CD4-positive, alpha-beta T cell treated with Interleukin-21 for 1 hour (primary cell): ENCODE results near the gene GATA2.

ENCODE experiments used
- DNase-seq: peaks from one replicate; pipeline ENCODE4 v3.0.0-alpha.2; 2020

Gene GATA2

GRCh38 chr3:128487813-128488635 lies 5.0 kb downstream of the GATA2 start:
- no peak for DNase-seq

- no peak for DNase-seq
Observed at GRCh38 chr3:128487538-128487812, 5.5 kb downstream of the GATA2 start.

DNA sequence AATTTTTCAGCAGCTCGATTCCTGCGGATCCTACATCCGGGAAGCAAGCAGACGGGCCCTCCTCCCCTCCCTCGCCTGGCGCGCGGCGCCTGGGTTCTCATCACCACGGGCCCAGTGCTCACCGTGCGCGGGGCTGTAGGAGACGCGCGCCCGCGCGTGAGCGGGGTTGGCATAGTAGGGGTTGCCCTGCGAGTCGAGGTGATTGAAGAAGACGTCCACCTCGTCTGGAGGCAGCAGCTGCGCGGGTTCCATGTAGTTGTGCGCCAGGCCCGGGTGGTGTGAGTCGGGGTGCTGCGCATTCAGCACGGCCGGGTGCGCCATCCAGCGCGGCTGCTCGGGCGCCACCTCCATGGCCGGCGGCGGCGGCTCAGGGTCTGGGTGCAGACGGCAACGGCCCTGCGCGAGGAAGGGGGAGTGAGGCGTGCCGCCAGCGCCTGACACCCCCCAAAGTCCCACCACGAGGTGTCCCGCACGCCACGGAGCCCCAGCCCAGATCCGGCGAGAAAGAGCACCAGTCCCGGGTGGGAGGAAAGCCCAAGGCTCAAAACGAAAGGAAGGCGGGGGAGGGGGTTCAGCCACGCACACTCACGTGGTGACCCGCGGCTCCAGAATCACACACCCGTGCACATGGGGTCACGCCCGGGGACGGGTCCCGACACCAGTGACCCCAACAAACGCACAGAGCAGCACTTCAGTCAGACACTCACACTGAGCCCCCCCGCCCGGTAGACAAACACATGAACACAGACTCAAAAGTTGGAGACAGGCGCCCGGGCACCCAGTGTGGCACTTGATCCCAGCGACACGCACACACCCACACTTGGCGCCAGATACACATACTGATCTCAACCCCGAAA lies 6.1 kb downstream of the GATA2 start:
- DNase-seq = no peak

DNA sequence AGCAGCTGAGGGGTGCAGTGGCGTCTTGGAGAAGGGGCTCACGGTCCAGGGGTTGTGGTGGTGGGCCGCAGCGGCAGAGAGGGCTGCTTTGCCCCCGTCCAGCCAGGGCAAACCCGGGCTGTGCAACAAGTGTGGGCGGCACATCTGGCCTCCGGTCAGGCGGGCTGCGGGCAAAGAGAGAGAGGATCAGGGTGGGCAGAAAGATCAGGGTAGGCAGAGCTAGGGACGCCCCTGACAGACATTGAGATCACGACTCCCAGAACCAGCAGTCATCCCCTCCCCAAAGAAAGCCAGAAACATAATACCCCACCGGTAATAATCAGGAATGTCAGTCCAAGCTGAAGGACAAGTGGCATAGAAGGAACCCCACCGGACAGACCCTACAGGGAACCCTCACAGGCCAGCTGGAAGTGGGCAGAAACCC lies 6.8 kb downstream of the GATA2 start:
- no peak for DNase-seq

- DNase-seq = no peak
Observed at GRCh38 chr3:128485282-128486204, 7.5 kb downstream of the GATA2 start.

GRCh38 chr3:128484404-128485281 lies 8.4 kb downstream of the GATA2 start:
- no peak for DNase-seq

GRCh38 chr3:128483657-128484403 lies 9.2 kb downstream of the GATA2 start:
- DNase-seq = no peak

DNA sequence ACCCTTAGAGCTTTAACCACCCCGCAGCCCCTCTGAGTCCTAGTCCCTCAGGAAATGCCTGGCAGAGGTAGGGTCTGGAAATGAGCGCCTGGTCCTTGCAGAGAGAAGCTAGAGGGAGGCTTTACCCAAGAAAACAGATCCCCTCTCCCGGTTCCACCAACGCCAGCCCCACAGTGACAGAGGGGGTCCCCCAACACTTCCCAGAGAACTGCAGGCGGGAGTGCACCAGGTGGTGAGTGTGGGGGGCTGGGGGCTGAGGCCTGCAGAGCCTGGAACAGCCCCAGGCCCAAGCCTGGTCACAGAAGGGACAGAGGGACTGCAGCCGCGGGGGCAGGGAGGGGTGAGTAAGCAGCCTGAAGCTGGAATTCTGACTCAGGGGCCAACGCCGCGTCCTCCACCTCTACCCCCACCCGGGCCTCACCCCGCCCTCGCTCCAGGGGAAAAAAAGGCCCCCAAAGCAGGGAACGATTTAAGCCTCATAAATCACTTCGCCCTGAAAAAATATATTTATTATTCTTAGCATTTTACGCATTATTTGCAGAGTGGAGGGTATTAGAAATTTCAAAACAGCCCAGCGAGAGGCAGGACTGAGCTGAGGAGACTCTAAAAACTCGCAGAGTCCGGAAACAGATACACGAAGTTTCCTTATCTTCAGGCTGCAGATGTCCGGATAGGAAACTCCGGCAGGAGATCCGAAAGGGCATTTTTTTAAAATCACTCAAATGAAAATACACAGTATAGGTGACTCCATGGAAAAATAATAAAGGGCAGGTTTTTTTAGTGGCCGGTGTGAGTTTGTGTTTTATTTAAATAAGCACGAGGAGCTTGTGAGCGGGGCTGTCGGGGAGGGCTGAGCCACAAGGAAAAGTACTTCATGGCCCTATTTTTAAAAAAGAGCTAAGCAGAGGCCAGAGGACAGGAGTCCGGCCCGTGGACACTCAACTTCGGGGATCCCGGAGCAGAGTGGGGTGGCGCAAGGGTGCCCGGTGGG lies 10.0 kb downstream of the GATA2 start:
- DNase-seq = no peak

DNA sequence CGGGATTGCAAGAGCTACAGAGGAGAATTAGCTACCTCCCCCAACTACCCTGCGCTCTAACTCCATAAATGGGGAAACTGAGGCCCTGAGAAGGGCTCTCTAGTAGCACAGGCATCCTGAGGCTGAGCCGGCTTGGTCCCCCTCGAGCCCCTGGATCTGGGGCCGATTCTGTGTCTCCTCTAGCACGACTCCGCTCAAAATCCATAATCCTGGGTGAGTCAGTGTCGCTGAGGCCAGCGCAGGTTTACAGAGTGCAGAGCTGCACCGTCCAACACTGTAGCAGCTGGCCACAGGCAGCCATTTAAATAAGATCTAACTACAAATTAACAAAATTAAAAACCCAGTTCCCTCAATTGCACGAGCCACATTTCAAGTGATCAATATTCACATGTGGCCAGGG lies 10.8 kb downstream of the GATA2 start:
- DNase-seq = no peak

DNA sequence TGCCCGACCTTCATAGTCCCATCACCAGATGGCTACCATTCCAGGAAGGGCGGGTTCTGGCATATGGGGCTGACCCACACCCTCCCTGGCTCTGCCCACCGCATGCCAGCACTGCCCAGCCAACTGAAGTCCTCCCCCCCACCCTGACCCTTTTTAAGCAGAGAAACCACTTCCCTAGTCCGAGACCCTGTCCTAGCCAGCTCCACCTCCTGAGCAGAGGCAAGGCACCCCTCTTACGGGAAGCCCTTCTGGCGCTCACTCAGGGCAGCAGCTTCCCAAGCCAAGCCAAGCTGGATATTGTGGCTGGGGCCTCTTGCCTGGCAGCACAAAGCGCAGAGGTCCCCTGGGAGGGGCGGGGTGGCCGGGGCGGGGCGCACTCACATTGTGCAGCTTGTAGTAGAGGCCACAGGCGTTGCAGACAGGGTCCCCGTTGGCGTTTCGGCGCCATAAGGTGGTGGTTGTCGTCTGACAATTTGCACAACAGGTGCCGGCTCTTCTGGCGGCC lies 11.5 kb downstream of the GATA2 start:
- no peak for DNase-seq

- DNase-seq = no peak
Observed at GRCh38 chr3:128480717-128481437, 12.1 kb downstream of the GATA2 start.

GRCh38 chr3:128480278-128480677 lies 12.7 kb downstream of the GATA2 start:
- no peak for DNase-seq

DNA sequence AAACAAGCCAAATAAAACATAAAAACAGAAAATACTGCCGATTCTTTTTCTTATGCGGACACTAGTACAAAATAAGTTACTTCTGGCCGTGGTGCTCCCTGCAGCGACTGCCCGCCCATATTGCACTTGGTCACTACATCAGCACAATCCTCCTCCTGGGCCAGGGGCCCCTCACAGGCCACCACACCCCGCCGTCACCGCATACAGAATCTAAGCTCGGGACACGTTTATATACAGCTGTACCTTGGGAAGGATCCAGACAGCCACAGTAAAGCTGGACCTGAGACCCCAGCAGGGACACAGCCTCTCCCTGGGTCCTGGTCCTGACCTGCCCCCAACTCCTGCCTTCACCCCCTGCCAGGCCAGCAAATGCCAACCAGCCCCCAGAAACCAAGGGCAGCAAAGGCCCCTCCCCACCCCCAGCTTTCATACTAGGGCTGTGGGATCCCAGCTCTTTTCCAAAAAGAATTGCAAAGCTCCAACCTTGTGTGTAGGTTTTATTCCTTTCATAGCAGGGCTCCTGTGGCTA lies 13.4 kb downstream of the GATA2 start:
- DNase-seq = no peak

DNA sequence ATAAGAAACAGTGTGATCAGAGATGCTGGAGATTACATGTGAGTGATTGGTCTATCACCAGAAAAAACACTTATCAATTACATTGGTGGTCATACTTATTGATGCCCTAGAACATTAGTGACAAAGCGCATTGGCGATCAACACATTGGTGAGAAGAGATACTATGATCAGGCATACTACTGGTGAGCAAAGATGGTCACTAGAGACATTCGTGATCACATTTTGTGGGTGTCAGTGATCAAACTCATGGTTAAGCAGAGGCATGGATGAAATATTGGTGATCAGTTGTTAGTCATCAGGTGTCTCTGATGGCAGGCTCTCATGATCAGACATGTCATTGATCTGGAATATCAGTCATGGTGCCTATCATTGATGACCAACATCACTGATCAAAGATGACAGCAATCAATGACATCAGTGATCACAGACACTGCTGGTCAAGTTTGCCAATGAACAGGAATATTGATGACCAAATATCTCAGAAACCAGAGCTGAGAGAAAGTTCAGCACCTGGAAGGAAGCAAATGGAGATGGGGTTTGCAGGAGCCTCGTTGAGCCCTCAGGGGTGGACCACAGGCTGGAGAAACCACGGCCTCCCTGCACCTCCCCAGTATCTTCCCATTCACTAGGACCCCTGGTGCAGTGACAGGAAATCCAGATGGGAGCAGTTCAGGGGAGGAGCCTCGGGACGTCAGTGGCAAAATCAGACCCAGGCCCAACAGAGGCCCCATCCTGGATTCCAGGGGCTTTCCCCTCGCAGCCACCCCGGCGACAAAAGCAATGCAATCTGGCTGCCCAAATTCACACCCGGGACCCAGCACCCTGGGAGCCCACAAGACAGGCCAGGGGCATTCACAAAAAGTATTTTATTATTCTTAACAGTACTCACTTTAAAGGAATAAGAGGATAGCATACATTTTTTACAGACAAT lies 14.2 kb downstream of the GATA2 start:
- DNase-seq = no peak

GRCh38 chr3:128476659-128477058 lies 16.3 kb downstream of the GATA2 start:
- no peak for DNase-seq

DNA sequence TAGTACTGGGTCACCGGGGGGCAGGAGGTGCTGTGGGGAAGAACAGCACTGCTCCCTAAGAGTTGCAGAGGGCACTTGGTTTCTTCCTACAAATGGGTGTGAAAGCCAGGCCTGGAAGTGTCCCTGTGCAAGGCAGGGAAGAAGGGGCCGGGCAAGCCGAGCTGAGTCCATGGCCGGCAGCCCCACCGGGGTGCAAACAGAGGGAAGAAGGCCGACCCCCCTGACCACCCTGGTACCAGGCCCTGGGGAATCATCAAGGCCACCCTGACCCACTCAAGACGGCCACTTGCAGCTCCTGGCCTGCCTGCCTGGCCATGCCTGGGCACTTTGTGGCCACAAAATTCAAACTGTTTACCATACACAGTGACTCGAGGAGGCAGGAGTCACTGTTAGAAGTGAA lies 17.6 kb downstream of the GATA2 start:
- no peak for DNase-seq

- no peak for DNase-seq
Observed at GRCh38 chr3:128473737-128474136, 19.3 kb downstream of the GATA2 start.

GRCh38 chr3:128473180-128473519 lies 19.9 kb downstream of the GATA2 start:
- DNase-seq = no peak
